Spleen (tissue), 11 donors: ENCODE data around the gene SP4. TPM values are rescaled to one million over a fixed set of nuclear protein-coding genes. Genes with fewer than 3 reads are reported as not detected.

Experiments used
- DNase-seq: peaks from one replicate; pipeline ENCODE4 v3.0.0-alpha.2; 2020
- H3K27ac ChIP-seq, 8 donors: fragments of 200-600 bp; sonication (generic) in 7 of 8; 1 replicate in 4 of 8; 2 replicates in 4 of 8; pipeline versions ENCODE4 v1.5.0 to v1.8.0; 2016 to 2021; ENCODE audit warnings: inconsistent platforms in 4 of 8, mild to moderate bottlenecking in 4 of 8, moderate library complexity in 1 of 8
- H3K27me3 ChIP-seq, 7 donors: fragments of 200-600 bp; sonication (generic) in 6 of 7; replicated peaks in 1 of 7; 1 replicate in 4 of 7; 2 replicates in 3 of 7; pipeline versions ENCODE4 v1.5.0 to v1.8.0; 2016 to 2021; ENCODE audit warnings: inconsistent platforms in 3 of 7, mild to moderate bottlenecking in 1 of 7
- H3K36me3 ChIP-seq, 6 donors: fragments of 200-600 bp; sonication (generic) in 5 of 6; 1 replicate in 4 of 6; 2 replicates in 2 of 6; pipeline versions ENCODE4 v1.5.0 to v1.8.0; 2016 to 2021; ENCODE audit warnings: inconsistent platforms in 2 of 6
- H3K4me1 ChIP-seq, 6 donors: fragments of 200-600 bp; sonication (generic) in 5 of 6; 1 replicate in 3 of 6; 2 replicates in 3 of 6; pipeline versions ENCODE4 v1.5.0 to v1.8.0; 2016 to 2021; ENCODE audit warnings: inconsistent platforms in 3 of 6
- H3K4me3 ChIP-seq, 8 donors: fragments of 200-600 bp; sonication (generic) in 7 of 8; 1 replicate in 4 of 8; 2 replicates in 4 of 8; pipeline versions ENCODE4 v1.5.0 to v1.8.0; 2016 to 2021; ENCODE audit warnings: inconsistent platforms in 4 of 8, mild to moderate bottlenecking in 4 of 8, moderate library complexity in 2 of 8
- H3K9me3 ChIP-seq, 8 donors: fragments of 200-600 bp; sonication (generic) in 7 of 8; 1 replicate in 4 of 8; 2 replicates in 4 of 8; pipeline versions ENCODE4 v1.5.0 to v1.8.0; 2016 to 2021; ENCODE audit warnings: inconsistent platforms in 4 of 8
- POLR2A ChIP-seq, 3 donors: fragments of 450-650 bp; IDR thresholded peaks; one replicate each; pipeline ENCODE4 v1.5.1; 2017; ENCODE audit warnings: antibody characterized with exemption in 3 of 3, mild to moderate bottlenecking in 1 of 3
- POLR2AphosphoS5 ChIP-seq, 3 donors: sonication (generic); formaldehyde crosslinking; IDR thresholded peaks; one replicate each; pipeline ENCODE4 v1.5.1; 2017; ENCODE audit warnings: antibody characterized with exemption in 3 of 3
- WGBS, 5 donors: extraction: QIAGEN DNeasy Blood & Tissue Kit in 3 of 5; methylation state at CpG; one replicate each; pipeline versions ENCODE4 v1.1.5 to v1.1.7; 2013 to 2018; 5-methylcytosine and 5-hydroxymethylcytosine counted together
- intact Hi-C: fragments of 100-400 bp; cut with DNase I; formaldehyde crosslinking; loops from one replicate; pipeline ENCODE4 v1.15.0; 2023; ENCODE audit warnings: low total_unique reads
- polyA plus RNA-seq, 3 donors: library from polyadenylated mRNA; stranded (reverse); fragments of 200-250 nt; gene quantifications; one replicate each; pipeline ENCODE4 v1.2.1, GENCODE V29; 2013
- total RNA-seq, 7 donors: library from RNA; depleted of rRNA in 3 of 7; stranded (reverse); fragments of >200 nt in 3 of 7; fragmentation: NEBNext Ultra II Directional in 4 of 7; extraction: Animal tissue kit (Norgen Biotek cat#: 25700) in 4 of 7; gene quantifications; one replicate each; pipeline versions ENCODE4 v1.1.0 to v1.2.1, GENCODE V29; 2016 to 2021
- TF ChIP-seq, protein P1 (sequence below), 11 experiments: fragments of 200-600 bp in 7 of 11; fragments of 450-650 bp in 4 of 11; sonication (generic) in 4 of 11; IDR thresholded peaks in 8 of 11; conservative IDR thresholded peaks in 3 of 11; 1 replicate in 7 of 11; 2 replicates in 4 of 11; pipeline versions ENCODE4 v1.4.0 to v1.8.0; 2016 to 2021; ENCODE audit warnings: antibody characterized with exemption in 11 of 11, inconsistent platforms in 4 of 11, mild to moderate bottlenecking in 1 of 11
- donor health status: healthy with polysubstance abuse.
- donor health status: DM: no; HTN: no; CAD: no; lungs with moderate emphysema.
- donor health status: DM: no; HTN: no; CAD: no.
- donor health status: Bipolar disorder and iron deficiency.
- donor health status: healthy.
- donor health status: DM: no; HTN: no; CAD: no.
- donor health status: DM: yes; HTN: yes; CAD: no.

The SP4 gene
- total and polyA plus RNA-seq, 10 donors, result 2.5 to 19.0 (median 14.3) TPM

DNA sequence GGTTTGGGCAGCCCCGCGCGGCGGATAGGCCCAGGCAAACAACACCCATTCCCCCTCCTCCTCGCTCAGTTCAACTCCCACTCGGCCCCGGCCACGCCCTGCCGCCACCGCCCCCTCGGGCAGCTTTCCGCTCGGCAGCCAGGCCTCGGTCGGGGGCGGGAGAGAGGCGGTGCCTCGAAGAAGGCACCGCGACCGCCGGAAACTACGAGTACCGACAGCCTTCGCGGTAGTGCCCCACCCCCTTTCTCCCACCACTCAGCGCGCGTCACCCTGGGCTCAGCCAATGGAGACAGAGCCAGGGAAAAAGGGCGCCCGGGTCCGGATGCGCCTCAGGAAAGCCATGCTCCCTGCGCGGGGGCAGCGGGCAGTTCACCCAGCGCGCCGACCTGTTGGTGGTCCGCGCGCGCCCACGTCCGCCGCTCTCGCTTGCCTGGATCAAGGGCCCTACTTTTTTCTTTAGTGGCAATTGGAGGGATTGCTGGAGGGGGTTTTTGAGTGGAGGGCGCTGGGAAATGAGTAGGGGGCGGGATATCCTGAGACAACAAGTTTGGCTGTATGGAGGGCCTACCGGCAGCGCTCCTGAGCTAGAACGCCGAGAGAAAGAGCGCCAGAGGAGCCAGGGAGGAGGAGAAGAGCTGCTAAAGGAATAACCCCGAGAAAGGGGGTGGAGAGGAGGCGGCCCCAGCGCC lies 557 bp upstream of the SP4 start:
- H3K4me3 ChIP-seq, result peak overlapping the region; percentile 70 to 97 (median 85)
- H3K36me3 ChIP-seq, result peaks cover 0 to 13% (median 3%) of the 10 kb centered on the region in 6 donors
- peak; percentile 100 for DNase-seq
- peaks cover 32 to 54% (median 46%) of the 10 kb centered on the region in 6 donors for H3K4me1 ChIP-seq
- intact Hi-C loops, result no loop called here
- TF ChIP-seq, protein P1, sequence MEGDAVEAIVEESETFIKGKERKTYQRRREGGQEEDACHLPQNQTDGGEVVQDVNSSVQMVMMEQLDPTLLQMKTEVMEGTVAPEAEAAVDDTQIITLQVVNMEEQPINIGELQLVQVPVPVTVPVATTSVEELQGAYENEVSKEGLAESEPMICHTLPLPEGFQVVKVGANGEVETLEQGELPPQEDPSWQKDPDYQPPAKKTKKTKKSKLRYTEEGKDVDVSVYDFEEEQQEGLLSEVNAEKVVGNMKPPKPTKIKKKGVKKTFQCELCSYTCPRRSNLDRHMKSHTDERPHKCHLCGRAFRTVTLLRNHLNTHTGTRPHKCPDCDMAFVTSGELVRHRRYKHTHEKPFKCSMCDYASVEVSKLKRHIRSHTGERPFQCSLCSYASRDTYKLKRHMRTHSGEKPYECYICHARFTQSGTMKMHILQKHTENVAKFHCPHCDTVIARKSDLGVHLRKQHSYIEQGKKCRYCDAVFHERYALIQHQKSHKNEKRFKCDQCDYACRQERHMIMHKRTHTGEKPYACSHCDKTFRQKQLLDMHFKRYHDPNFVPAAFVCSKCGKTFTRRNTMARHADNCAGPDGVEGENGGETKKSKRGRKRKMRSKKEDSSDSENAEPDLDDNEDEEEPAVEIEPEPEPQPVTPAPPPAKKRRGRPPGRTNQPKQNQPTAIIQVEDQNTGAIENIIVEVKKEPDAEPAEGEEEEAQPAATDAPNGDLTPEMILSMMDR (IDR thresholded peaks at IDR 0.05 in 8 of 11, conservative IDR thresholded peaks at IDR 0.05 in 3 of 11), result peak; percentile 31 to 77 (median 59)
- TF ChIP-seq POLR2A (IDR thresholded peaks at IDR 0.05) (peak in 2 of 3 donors; percentile 79 to 84), POLR2AphosphoS5 (IDR thresholded peaks at IDR 0.05) (peak; percentile 85 to 91 (median 86))
- H3K27me3 ChIP-seq, result no peaks in the 10 kb centered on the region
- 0 to 1% (median 1%) methylated on average over 37 to 57 of the region's 57 CpGs for WGBS, 5 donors
- peak overlapping the region; percentile 95 to 99 (median 98) for H3K27ac ChIP-seq
- no peaks in the 10 kb centered on the region for H3K9me3 ChIP-seq

DNA sequence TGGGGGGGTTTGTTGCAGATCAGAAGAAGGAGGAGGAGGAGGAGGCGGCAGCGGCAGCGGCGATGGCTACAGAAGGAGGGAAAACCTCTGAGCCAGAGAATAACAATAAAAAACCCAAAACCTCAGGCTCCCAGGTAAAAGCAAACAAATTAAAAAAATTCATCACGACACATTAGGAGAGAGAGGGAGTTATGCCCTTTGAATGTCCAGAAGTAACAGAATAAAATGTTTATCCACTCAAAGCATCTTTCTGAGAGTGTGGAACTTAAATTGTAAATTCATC lies 717 bp downstream of the SP4 start:
- no peaks in the 10 kb centered on the region for H3K9me3 ChIP-seq
- no peak for DNase-seq
- peak overlapping the region; percentile 39 to 97 (median 84) for H3K4me3 ChIP-seq
- intact Hi-C loops, result no loop called here
- H3K4me1 ChIP-seq, result peaks cover 42 to 66% (median 57%) of the 10 kb centered on the region in 6 donors
- no peak for TF ChIP-seq POLR2AphosphoS5 (IDR thresholded peaks at IDR 0.05)
- TF ChIP-seq, protein P1 (IDR thresholded peaks at IDR 0.05 in 8 of 11, conservative IDR thresholded peaks at IDR 0.05 in 3 of 11), result no peak
- no peak for TF ChIP-seq POLR2A (IDR thresholded peaks at IDR 0.05)
- peaks cover 0 to 13% (median 3%) of the 10 kb centered on the region in 6 donors for H3K36me3 ChIP-seq
- H3K27ac ChIP-seq, result peak overlapping the region in 7 of 8 donors; percentile 95 to 99 (median 98)
- no peaks in the 10 kb centered on the region for H3K27me3 ChIP-seq
- 1 to 6% (median 3%) methylated on average over 5 of the region's 5 CpGs for WGBS, 5 donors

DNA sequence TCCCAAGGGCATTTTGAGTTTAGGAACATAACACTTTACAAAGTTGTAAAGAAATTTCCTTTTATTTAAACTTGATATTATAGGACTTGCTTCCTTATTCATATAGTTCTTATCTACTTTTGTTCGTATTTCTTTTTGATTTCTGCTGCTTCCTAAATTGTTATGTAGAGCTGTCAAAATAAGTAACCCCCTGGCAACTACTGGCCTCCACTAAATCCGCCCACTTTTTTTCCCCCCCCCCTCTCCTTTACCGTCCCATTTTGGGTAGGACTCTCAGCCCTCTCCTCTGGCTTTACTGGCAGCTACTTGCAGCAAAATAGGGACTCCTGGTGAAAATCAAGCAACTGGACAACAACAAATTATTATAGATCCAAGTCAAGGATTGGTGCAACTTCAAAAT lies 1.1 kb downstream of the SP4 start:
- Histone ChIP-seq H3K4me1 (peaks cover 42 to 69% (median 59%) of the 10 kb centered on the region in 6 donors), H3K27me3 (no peaks in the 10 kb centered on the region), H3K36me3 (peaks cover 0 to 13% (median 3%) of the 10 kb centered on the region in 6 donors), H3K9me3 (no peaks in the 10 kb centered on the region), H3K4me3 (peak overlapping the region; percentile 39 to 97 (median 84)), H3K27ac (peak overlapping the region in 4 of 8 donors; percentile 95 to 99 (median 99))
- intact Hi-C loops, result no loop called here
- DNase-seq, result no peak
- 51 to 69% (median 55%) methylated on average over 3 of the region's 3 CpGs for WGBS, 5 donors
- TF ChIP-seq POLR2AphosphoS5 (IDR thresholded peaks at IDR 0.05), result no peak
- TF ChIP-seq, protein P1 (IDR thresholded peaks at IDR 0.05 in 8 of 11, conservative IDR thresholded peaks at IDR 0.05 in 3 of 11), result no peak
- TF ChIP-seq POLR2A (IDR thresholded peaks at IDR 0.05), result no peak

DNA sequence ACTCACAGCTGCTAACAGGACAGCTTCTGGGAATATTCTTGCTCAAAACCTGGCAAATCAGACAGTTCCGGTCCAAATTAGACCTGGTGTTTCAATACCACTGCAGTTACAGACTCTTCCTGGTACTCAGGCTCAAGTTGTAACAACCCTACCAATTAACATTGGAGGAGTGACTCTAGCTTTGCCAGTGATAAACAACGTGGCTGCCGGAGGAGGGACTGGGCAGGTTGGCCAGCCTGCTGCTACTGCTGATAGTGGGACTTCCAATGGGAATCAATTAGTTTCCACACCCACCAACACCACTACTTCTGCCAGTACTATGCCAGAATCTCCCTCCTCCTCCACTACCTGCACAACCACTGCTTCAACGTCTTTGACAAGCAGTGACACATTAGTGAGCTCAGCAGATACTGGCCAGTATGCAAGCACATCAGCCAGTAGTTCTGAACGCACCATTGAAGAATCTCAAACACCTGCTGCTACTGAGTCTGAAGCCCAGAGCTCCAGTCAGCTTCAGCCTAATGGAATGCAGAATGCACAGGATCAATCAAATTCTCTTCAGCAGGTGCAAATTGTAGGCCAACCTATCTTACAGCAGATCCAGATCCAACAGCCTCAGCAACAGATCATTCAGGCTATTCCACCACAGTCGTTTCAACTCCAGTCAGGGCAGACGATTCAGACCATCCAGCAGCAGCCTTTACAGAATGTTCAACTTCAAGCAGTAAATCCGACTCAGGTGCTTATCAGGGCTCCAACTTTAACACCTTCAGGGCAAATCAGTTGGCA lies 2.1 kb downstream of the SP4 start:
- no peak overlapping the region for H3K27ac ChIP-seq
- H3K36me3 ChIP-seq, result peaks cover 0 to 13% (median 3%) of the 10 kb centered on the region in 6 donors
- peak overlapping the region in 3 of 8 donors; percentile 1 to 97 (median 3) for H3K4me3 ChIP-seq
- intact Hi-C loops, result no loop called here
- H3K4me1 ChIP-seq, result peaks cover 42 to 79% (median 61%) of the 10 kb centered on the region in 6 donors
- WGBS, 5 donors, result 84 to 87% (median 85%) methylated on average over 8 of the region's 8 CpGs
- no peak for DNase-seq
- no peaks in the 10 kb centered on the region for H3K9me3 ChIP-seq
- no peaks in the 10 kb centered on the region for H3K27me3 ChIP-seq
- no peak for TF ChIP-seq POLR2AphosphoS5 (IDR thresholded peaks at IDR 0.05)
- no peak for TF ChIP-seq POLR2A (IDR thresholded peaks at IDR 0.05)
- TF ChIP-seq, protein P1 (IDR thresholded peaks at IDR 0.05 in 8 of 11, conservative IDR thresholded peaks at IDR 0.05 in 3 of 11), result no peak
